Psoas muscle (tissue), 8 donors: ENCODE data around the gene KCNN3. TPM values are rescaled to one million over a fixed set of nuclear protein-coding genes. Genes with fewer than 3 reads are reported as not detected.

Experiments used
- ATAC-seq, 4 donors: fragments of 200-7000 bp; cut with Tn5 transposase; one replicate each; pipeline ENCODE4 v1.9.1; 2020; ENCODE audit warnings: moderate library complexity in 3 of 4, mild to moderate bottlenecking in 2 of 4
- DNase-seq, 2 donors: peaks; one replicate each; pipeline ENCODE4 v3.0.0-alpha.2; 2020
- H3K27ac ChIP-seq: fragments of 200-600 bp; one replicate; pipeline ENCODE4 v1.8.0; 2022
- H3K27me3 ChIP-seq, 3 donors: fragments of 200-600 bp in 1 of 3; one replicate each; pipeline versions ENCODE4 v1.6.1 to v1.8.0; 2013 to 2022; ENCODE audit warnings: low read length in 2 of 3, mild to moderate bottlenecking in 2 of 3, moderate library complexity in 1 of 3; ENCODE audit not compliant: insufficient read depth in 3 of 3
- H3K36me3 ChIP-seq, 2 donors: fragments of 200-600 bp in 1 of 2; one replicate each; pipeline versions ENCODE4 v1.6.1 to v1.8.0; 2013 to 2022; ENCODE audit warnings: low read depth in 1 of 2, mild to moderate bottlenecking in 1 of 2, moderate library complexity in 1 of 2; ENCODE audit not compliant: insufficient read depth in 1 of 2
- H3K4me1 ChIP-seq: fragments of 200-600 bp; one replicate; pipeline ENCODE4 v1.8.0; 2022
- H3K4me3 ChIP-seq: fragments of 200-600 bp; one replicate; pipeline ENCODE4 v1.8.0; 2022; ENCODE audit warnings: mild to moderate bottlenecking
- H3K9me3 ChIP-seq: fragments of 200-600 bp; one replicate; pipeline ENCODE4 v1.8.0; 2022
- WGBS, 3 donors: extraction: QIAGEN DNeasy Blood & Tissue Kit; methylation state at CpG; one replicate each; pipeline versions ENCODE4 v1.1.6 to v1.1.7; 2013; 5-methylcytosine and 5-hydroxymethylcytosine counted together
- intact Hi-C, 2 donors: fragments of 100-400 bp; cut with DNase I; formaldehyde crosslinking; loops; one replicate each; pipeline versions ENCODE4 v1.11.0 to v1.14.2; 2022
- polyA plus RNA-seq, 3 donors: library from polyadenylated mRNA; stranded (reverse); fragments of 200-250 nt; gene quantifications; one replicate each; pipeline ENCODE4 v1.2.3, GENCODE V29; 2013
- total RNA-seq, 4 donors: library from RNA; stranded (reverse); fragmentation: NEBNext Ultra II Directional in 2 of 4; extraction: Animal tissue kit (Norgen Biotek cat#: 25700) in 2 of 4; gene quantifications; one replicate each; pipeline versions ENCODE4 v1.2.1 to v1.2.4, GENCODE V29; 2021 to 2023
- TF ChIP-seq, protein P1 (sequence below): fragments of 200-600 bp; IDR thresholded peaks from one replicate; pipeline ENCODE4 v1.8.0; 2022; ENCODE audit warnings: antibody characterized with exemption
- donor health status: healthy with polysubstance abuse.
- donor health status: DM: no; HTN: no; CAD: no; lungs with moderate emphysema.
- donor health status: Bipolar disorder and iron deficiency.
- donor health status: healthy.
- donor health status: DM: yes; HTN: yes; CAD: no.
- donor health status: DM: no; HTN: no; CAD: no.
- donor health status: DM: no; HTN: no; CAD: no.
- donor health status: DM: yes; HTN: yes; CAD: no.

KCNN3 gene
- total and polyA plus RNA-seq, 7 donors, result 2.5 to 60.9 (median 11.8) TPM

DNA sequence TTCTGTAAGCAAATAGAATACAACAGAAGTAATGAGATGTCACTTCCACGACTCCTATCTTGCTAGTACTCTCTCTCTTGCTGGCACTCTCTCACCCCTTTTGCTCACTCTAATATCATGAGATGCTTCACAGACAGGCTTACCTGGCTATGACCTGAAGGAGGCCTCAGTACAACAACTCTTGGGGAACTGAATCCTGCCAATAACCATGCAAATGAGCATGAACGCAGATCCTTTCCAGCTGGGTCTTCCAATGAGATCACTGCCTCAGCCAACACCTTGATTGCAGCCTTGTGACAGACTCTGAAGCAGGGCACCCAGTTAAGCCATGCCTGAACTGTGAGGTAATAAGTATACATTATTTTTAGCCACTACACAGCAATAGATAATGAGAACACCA is 209.0 kb downstream of the KCNN3 start:
- peaks cover 0 to 4% (median 0%) of the 10 kb centered on the region in 3 donors for H3K27me3 ChIP-seq
- H3K4me1 ChIP-seq, result no peaks in the 10 kb centered on the region
- 52 to 59% (median 54%) methylated on average over 2 of the region's 2 CpGs for WGBS, 3 donors
- H3K9me3 ChIP-seq, result no peaks in the 10 kb centered on the region
- TF ChIP-seq, protein P1, sequence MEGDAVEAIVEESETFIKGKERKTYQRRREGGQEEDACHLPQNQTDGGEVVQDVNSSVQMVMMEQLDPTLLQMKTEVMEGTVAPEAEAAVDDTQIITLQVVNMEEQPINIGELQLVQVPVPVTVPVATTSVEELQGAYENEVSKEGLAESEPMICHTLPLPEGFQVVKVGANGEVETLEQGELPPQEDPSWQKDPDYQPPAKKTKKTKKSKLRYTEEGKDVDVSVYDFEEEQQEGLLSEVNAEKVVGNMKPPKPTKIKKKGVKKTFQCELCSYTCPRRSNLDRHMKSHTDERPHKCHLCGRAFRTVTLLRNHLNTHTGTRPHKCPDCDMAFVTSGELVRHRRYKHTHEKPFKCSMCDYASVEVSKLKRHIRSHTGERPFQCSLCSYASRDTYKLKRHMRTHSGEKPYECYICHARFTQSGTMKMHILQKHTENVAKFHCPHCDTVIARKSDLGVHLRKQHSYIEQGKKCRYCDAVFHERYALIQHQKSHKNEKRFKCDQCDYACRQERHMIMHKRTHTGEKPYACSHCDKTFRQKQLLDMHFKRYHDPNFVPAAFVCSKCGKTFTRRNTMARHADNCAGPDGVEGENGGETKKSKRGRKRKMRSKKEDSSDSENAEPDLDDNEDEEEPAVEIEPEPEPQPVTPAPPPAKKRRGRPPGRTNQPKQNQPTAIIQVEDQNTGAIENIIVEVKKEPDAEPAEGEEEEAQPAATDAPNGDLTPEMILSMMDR, result no peak
- ATAC-seq (no peak), DNase-seq (no peak)
- H3K36me3 ChIP-seq, result no peaks in the 10 kb centered on the region
- no peak overlapping the region for H3K27ac ChIP-seq
- intact Hi-C loops, result loop anchor here in 1 of 2 donors (10.0 kb wide), 3 partner anchors 96 to 404 kb away; partner anchors contain the start of genes CHRNB2 and EFNA4
- H3K4me3 ChIP-seq, result no peak overlapping the region

DNA sequence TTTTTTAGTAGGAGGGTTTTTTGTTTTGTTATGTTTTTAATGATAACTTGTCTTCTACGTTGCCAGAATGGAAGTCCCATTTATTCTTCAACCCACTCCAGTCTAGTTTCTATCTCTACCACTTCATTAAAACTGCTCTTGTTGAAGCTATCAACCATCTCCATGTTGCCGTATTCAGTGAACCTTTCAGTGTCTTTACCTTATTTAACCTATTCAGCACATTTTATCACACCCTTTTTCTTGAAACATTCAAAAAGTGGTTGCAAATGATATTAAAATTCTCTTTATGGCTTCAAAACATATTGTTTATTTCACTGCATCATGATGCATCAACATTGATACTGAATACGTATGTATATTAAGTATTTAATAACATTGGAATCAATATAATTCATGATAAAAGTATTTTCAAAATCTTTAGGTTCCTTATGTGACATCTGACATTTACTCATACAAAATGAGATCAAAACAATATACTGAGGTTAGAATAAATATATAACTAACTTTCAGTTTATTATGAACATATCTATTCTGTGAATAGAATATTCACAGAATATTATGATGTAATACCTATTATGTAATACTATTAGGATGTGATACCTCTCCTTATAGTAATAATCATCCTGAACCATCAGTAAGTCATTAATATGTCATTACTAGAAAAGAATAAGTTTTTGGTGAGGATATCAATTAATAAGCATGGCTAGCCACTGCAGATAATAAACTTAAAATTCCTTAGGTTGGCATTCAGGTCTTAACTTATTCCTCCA is 210.1 kb downstream of the KCNN3 start:
- H3K27ac ChIP-seq, result no peak overlapping the region
- no peak for DNase-seq
- H3K27me3 ChIP-seq, result peaks cover 0 to 4% (median 0%) of the 10 kb centered on the region in 3 donors
- H3K4me1 ChIP-seq, result no peaks in the 10 kb centered on the region
- no peaks in the 10 kb centered on the region for H3K36me3 ChIP-seq
- 82 to 86% (median 82%) methylated on average over 3 of the region's 3 CpGs for WGBS, 3 donors
- no peak overlapping the region for H3K4me3 ChIP-seq
- ATAC-seq, result no peak
- no peaks in the 10 kb centered on the region for H3K9me3 ChIP-seq
- intact Hi-C loops, result loop anchor here in 1 of 2 donors (10.0 kb wide), 3 partner anchors 95 to 405 kb away; partner anchors contain the start of genes CHRNB2 and EFNA4
- TF ChIP-seq, protein P1, result no peak

GRCh38 chr1:154657556-154657955 is 212.5 kb downstream of the KCNN3 start:
- H3K4me1 ChIP-seq, result no peaks in the 10 kb centered on the region
- intact Hi-C loops, result no loop called here
- no peak overlapping the region for H3K27ac ChIP-seq
- TF ChIP-seq, protein P1, result no peak
- H3K27me3 ChIP-seq, result peaks cover 0 to 4% (median 0%) of the 10 kb centered on the region in 3 donors
- H3K9me3 ChIP-seq, result no peaks in the 10 kb centered on the region
- no peak overlapping the region for H3K4me3 ChIP-seq
- DNase-seq, result no peak
- no peak for ATAC-seq
- no peaks in the 10 kb centered on the region for H3K36me3 ChIP-seq
- 54 to 68% (median 59%) methylated on average over 2 of the region's 2 CpGs for WGBS, 3 donors

DNA sequence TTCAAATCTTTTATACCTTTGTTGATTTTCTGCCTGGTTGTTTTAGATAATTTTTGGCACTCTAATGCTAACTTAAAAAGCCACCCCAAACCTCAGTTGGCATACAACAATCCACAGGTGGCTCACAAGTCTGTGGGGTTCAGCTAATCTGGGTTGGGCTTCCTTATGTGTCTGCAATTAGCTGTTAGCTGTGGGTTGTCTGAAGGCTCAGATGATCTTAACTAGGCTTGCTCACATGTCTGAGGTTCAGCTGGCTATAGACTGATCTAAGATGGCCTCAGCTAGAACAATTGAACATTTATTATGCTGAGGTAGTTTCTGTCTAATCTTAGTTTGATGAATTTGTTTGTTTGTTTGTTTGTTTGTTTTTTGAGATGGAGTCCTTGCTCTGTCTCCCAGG is 217.2 kb downstream of the KCNN3 start:
- no peak for ATAC-seq
- TF ChIP-seq, protein P1, result no peak
- intact Hi-C loops, result no loop called here
- Histone ChIP-seq H3K27me3 (no peaks in the 10 kb centered on the region), H3K27ac (no peak overlapping the region), H3K9me3 (no peaks in the 10 kb centered on the region), H3K4me3 (no peak overlapping the region), H3K4me1 (no peaks in the 10 kb centered on the region), H3K36me3 (no peaks in the 10 kb centered on the region)
- no peak for DNase-seq

Other genes with a start within 250 kb of the KCNN3 start
- gene PMVK, start 66.4 kb upstream of the KCNN3 start, total RNA-seq, result 10 to 100 TPM; 17.0 to 30.5 (median 22.3) TPM
- gene PMVK, start 66.4 kb upstream of the KCNN3 start, polyA plus RNA-seq, result 10 to 100 TPM; 23.3 to 35.6 (median 30.5) TPM
- 100 to 1,000 TPM in 2 of 4 donors, 10 to 100 TPM in 2; 76.5 to 149 (median 104) TPM for gene PBXIP1, start 85.8 kb upstream of the KCNN3 start, total RNA-seq
- 10 to 100 TPM; 13.6 to 79.6 (median 54.8) TPM for gene PBXIP1, start 85.8 kb upstream of the KCNN3 start, polyA plus RNA-seq
- 10 to 100 TPM; 14.5 to 23.0 (median 17.4) TPM for gene PYGO2, start 91.5 kb upstream of the KCNN3 start, total RNA-seq
- 10 to 100 TPM; 13.1 to 24.0 (median 14.5) TPM for gene PYGO2, start 91.5 kb upstream of the KCNN3 start, polyA plus RNA-seq
- 10 to 100 TPM; 52.3 to 87.2 (median 82.8) TPM for gene SHC1, start 100.5 kb upstream of the KCNN3 start, total RNA-seq
- gene SHC1, start 100.5 kb upstream of the KCNN3 start, polyA plus RNA-seq, result 10 to 100 TPM; 33.2 to 67.3 (median 43.8) TPM
- 10 to 100 TPM in 1 of 4 donors, 1 to 10 TPM in 3; 5.5 to 13.8 (median 6.9) TPM for gene CKS1B, start 104.4 kb upstream of the KCNN3 start, total RNA-seq
- 10 to 100 TPM; 12.1 to 48.1 (median 30.1) TPM for gene CKS1B, start 104.4 kb upstream of the KCNN3 start, polyA plus RNA-seq
- gene FLAD1, start 113.1 kb upstream of the KCNN3 start, total RNA-seq, result 10 to 100 TPM; 24.5 to 39.4 (median 30.4) TPM
- gene FLAD1, start 113.1 kb upstream of the KCNN3 start, polyA plus RNA-seq, result 10 to 100 TPM; 32.4 to 52.7 (median 51.6) TPM
- gene LENEP, start 123.3 kb upstream of the KCNN3 start, total RNA-seq, result not detected
- gene LENEP, start 123.3 kb upstream of the KCNN3 start, polyA plus RNA-seq, result not detected
- gene ZBTB7B, start 132.5 kb upstream of the KCNN3 start, total RNA-seq, result 10 to 100 TPM; 34.6 to 97.9 (median 70.9) TPM
- gene ZBTB7B, start 132.5 kb upstream of the KCNN3 start, polyA plus RNA-seq, result 10 to 100 TPM; 20.2 to 55.5 (median 48.7) TPM
- gene DCST2, start 163.5 kb upstream of the KCNN3 start, total RNA-seq, result under 1 TPM in 2 of 4 donors, not detected in 2; 0.19 to 0.56 TPM
- under 1 TPM; 0.04 to 0.38 (median 0.07) TPM for gene DCST2, start 163.5 kb upstream of the KCNN3 start, polyA plus RNA-seq
- under 1 TPM in 2 of 4 donors, not detected in 2; 0.12 to 0.34 TPM for gene DCST1, start 163.5 kb upstream of the KCNN3 start, total RNA-seq
- gene DCST1, start 163.5 kb upstream of the KCNN3 start, polyA plus RNA-seq, result not detected
- 10 to 100 TPM; 38.4 to 50.9 (median 49.3) TPM for gene ADAM15, start 181.0 kb upstream of the KCNN3 start, total RNA-seq
- 10 to 100 TPM; 33.2 to 45.4 (median 41.0) TPM for gene ADAM15, start 181.0 kb upstream of the KCNN3 start, polyA plus RNA-seq
- gene EFNA4, start 193.5 kb upstream of the KCNN3 start, total RNA-seq, result 1 to 10 TPM in 1 of 4 donors, under 1 TPM in 3; 0.69 to 1.1 (median 0.77) TPM
- 1 to 10 TPM in 2 of 3 donors, under 1 TPM in 1; 0.39 to 1.3 (median 1.2) TPM for gene EFNA4, start 193.5 kb upstream of the KCNN3 start, polyA plus RNA-seq
- under 1 TPM in 3 of 4 donors, not detected in 1; 0.32 to 0.69 (median 0.57) TPM for gene EFNA3, start 208.6 kb upstream of the KCNN3 start, total RNA-seq
- gene EFNA3, start 208.6 kb upstream of the KCNN3 start, polyA plus RNA-seq, result under 1 TPM; 0.17 to 1.00 (median 0.39) TPM